Panc1 (cell line): Measurements from ENCODE around the gene CUL5.
"Not testable (repeated sequence)": the region's sequence is repeated elsewhere in the genome, so short reads cannot be mapped to it uniquely, and the experiment has no call there.

Experiments
- POLR2AphosphoS5 ChIP-seq: IDR thresholded peaks from 2 replicates; pipeline ENCODE4 v1.6.1; 2012; ENCODE audit warnings: mild to moderate bottlenecking, low read depth, low read length, moderate library complexity
- REST ChIP-seq, 2 experiments: IDR thresholded peaks; 2 replicates each; pipeline ENCODE4 v1.6.1; 2011 to 2012; ENCODE audit warnings: low read depth in 2 of 2, control low read depth in 1 of 2, low read length in 1 of 2, mild to moderate bottlenecking in 1 of 2, moderate library complexity in 1 of 2; ENCODE audit not compliant: insufficient read depth in 1 of 2
- TF ChIP-seq, protein P1 (sequence below): fragments of 450-650 bp; IDR thresholded peaks from 2 replicates; pipeline ENCODE4 v1.5.1; 2017; ENCODE audit warnings: mild to moderate bottlenecking

- TF ChIP-seq, protein P1, sequence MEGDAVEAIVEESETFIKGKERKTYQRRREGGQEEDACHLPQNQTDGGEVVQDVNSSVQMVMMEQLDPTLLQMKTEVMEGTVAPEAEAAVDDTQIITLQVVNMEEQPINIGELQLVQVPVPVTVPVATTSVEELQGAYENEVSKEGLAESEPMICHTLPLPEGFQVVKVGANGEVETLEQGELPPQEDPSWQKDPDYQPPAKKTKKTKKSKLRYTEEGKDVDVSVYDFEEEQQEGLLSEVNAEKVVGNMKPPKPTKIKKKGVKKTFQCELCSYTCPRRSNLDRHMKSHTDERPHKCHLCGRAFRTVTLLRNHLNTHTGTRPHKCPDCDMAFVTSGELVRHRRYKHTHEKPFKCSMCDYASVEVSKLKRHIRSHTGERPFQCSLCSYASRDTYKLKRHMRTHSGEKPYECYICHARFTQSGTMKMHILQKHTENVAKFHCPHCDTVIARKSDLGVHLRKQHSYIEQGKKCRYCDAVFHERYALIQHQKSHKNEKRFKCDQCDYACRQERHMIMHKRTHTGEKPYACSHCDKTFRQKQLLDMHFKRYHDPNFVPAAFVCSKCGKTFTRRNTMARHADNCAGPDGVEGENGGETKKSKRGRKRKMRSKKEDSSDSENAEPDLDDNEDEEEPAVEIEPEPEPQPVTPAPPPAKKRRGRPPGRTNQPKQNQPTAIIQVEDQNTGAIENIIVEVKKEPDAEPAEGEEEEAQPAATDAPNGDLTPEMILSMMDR: not testable (repeated sequence)
- TF ChIP-seq REST (IDR thresholded peaks at IDR 0.05; ENCODE audit: insufficient read depth in 1 of 2, low read depth in 2 of 2, low read length in 1 of 2); POLR2AphosphoS5: not testable (repeated sequence)
Measured at GRCh38 chr11:108028822-108029441, 20.2 kb downstream of the CUL5 start.
